SK-N-SH (cell line): ENCODE measurements around the gene PHACTR2. TPM values are rescaled to one million over a fixed set of nuclear protein-coding genes. Genes with fewer than 3 reads are reported as not detected.

Experiments
- CTCF ChIA-PET: fragments of 300-600, 350-600 bp; formaldehyde crosslinking; extraction: SDS; loops from one replicate; lab custom pipeline; 2021; lab: Yijun Ruan, JAX
- POLR2A ChIA-PET: fragments of 350-600 bp; sonication (Branson Sonifier 250); formaldehyde crosslinking; extraction: SDS; loops from one replicate; lab custom pipeline; 2020; ENCODE audit warnings: antibody characterized with exemption, inconsistent platforms; lab: Yijun Ruan, JAX
- DNase-seq: peaks from one replicate; pipeline ENCODE4 v3.0.0; 2012
- H2AFZ ChIP-seq: fragments of 200-600 bp; sonication (generic); 2 replicates; pipeline ENCODE4 v1.8.1; 2016; ENCODE audit warnings: antibody characterized with exemption, mild to moderate bottlenecking, low read depth
- H3F3A ChIP-seq: fragments of 200-600 bp; sonication (generic); replicated peaks from 2 replicates; pipeline ENCODE3; 2016; ENCODE audit warnings: antibody characterized with exemption, mild to moderate bottlenecking; ENCODE audit not compliant: insufficient read depth
- H3K27ac ChIP-seq, 2 experiments: fragments of 200-500 bp in 1 of 2; fragments of 200-600 bp in 1 of 2; sonication (Bioruptor generic) in 1 of 2; sonication (generic), shearing (Covaris generic) in 1 of 2; 2 replicates each; pipeline versions ENCODE4 v1.5.1 to v1.6.1; 2014 to 2016; ENCODE audit warnings: low read depth in 2 of 2, inconsistent platforms in 1 of 2, low read length in 1 of 2, mild to moderate bottlenecking in 1 of 2, mixed read lengths in 1 of 2
- H3K27me3 ChIP-seq: fragments of 200-600 bp; sonication (generic), shearing (Covaris generic); 2 replicates; pipeline ENCODE4 v1.6.1; 2016; ENCODE audit warnings: mixed run types; ENCODE audit not compliant: insufficient read depth
- H3K36me3 ChIP-seq, 2 experiments: fragments of 200-500 bp in 1 of 2; fragments of 200-600 bp in 1 of 2; sonication (Bioruptor generic) in 1 of 2; sonication (generic) in 1 of 2; replicated peaks in 1 of 2; 2 replicates each; pipeline versions ENCODE3 to v1.5.1; 2014 to 2016; ENCODE audit warnings: low read length in 1 of 2, mild to moderate bottlenecking in 1 of 2; ENCODE audit not compliant: insufficient read depth in 2 of 2, control insufficient read depth in 1 of 2
- H3K4me1 ChIP-seq, 2 experiments: fragments of 200-500 bp in 1 of 2; fragments of 200-600 bp in 1 of 2; sonication (Bioruptor generic) in 1 of 2; sonication (generic), shearing (Covaris generic) in 1 of 2; 2 replicates each; pipeline versions ENCODE4 v1.5.1 to v1.6.1; 2014 to 2016; ENCODE audit warnings: low read depth in 1 of 2, low read length in 1 of 2, mixed run types in 1 of 2; ENCODE audit not compliant: insufficient read depth in 2 of 2, control insufficient read depth in 1 of 2
- H3K4me2 ChIP-seq: fragments of 200-600 bp; sonication (generic), shearing (Covaris generic); 2 replicates; pipeline ENCODE4 v1.6.1; 2017; ENCODE audit warnings: mixed run types
- H3K4me3 ChIP-seq, 2 experiments: fragments of 200-500 bp in 1 of 2; fragments of 200-600 bp in 1 of 2; sonication (Bioruptor generic) in 1 of 2; sonication (generic), shearing (Covaris generic) in 1 of 2; 2 replicates each; pipeline versions ENCODE4 v1.5.1 to v1.8.1; 2014 to 2016; ENCODE audit warnings: low read depth in 2 of 2, inconsistent platforms in 1 of 2, low read length in 1 of 2, mild to moderate bottlenecking in 1 of 2, mixed read lengths in 1 of 2, moderate library complexity in 1 of 2
- H3K79me2 ChIP-seq: fragments of 200-600 bp; sonication (generic); 2 replicates; pipeline ENCODE4 v1.8.1; 2017; ENCODE audit warnings: mild to moderate bottlenecking; ENCODE audit not compliant: insufficient read depth
- H3K9ac ChIP-seq: fragments of 200-600 bp; sonication (generic); 2 replicates; pipeline ENCODE4 v1.6.1; 2017; ENCODE audit warnings: mixed run types
- H3K9me2 ChIP-seq: fragments of 200-600 bp; sonication (generic); 2 replicates; pipeline ENCODE4 v1.6.1; 2017; ENCODE audit warnings: mixed run types
- H3K9me3 ChIP-seq: fragments of 200-600 bp; sonication (generic); 2 replicates; pipeline ENCODE4 v1.6.1; 2017; ENCODE audit warnings: mixed run types, mild to moderate bottlenecking, moderate library complexity
- H4K20me1 ChIP-seq: fragments of 200-600 bp; sonication (generic); 2 replicates; pipeline ENCODE4 v1.6.1; 2017; ENCODE audit warnings: mild to moderate bottlenecking, mixed run types; ENCODE audit not compliant: insufficient read depth
- CHD2 ChIP-seq: fragments of 150-350 bp; IDR thresholded peaks from 2 replicates; pipeline ENCODE4 v1.6.1; 2018; ENCODE audit warnings: low read length; ENCODE audit not compliant: partially characterized antibody
- ELF1 ChIP-seq: IDR thresholded peaks from 2 replicates; pipeline ENCODE4 v1.4.0; 2012
- EP300 ChIP-seq, 2 experiments: IDR thresholded peaks; 2 replicates each; pipeline versions ENCODE4 v1.4.0 to v1.6.1; 2012; ENCODE audit warnings: borderline replicate concordance in 1 of 2, low read depth in 1 of 2, low read length in 1 of 2
- FOXJ3 ChIP-seq: sonication (generic); formaldehyde crosslinking; IDR thresholded peaks from 2 replicates; pipeline ENCODE4 v1.5.1; 2020; ENCODE audit warnings: mild to moderate bottlenecking, missing genetic modification reagents
- GATA2 ChIP-seq: sonication (generic); formaldehyde crosslinking; IDR thresholded peaks from 2 replicates; pipeline ENCODE4 v1.5.0; 2020; ENCODE audit warnings: mild to moderate bottlenecking, missing genetic modification reagents
- IRF3 ChIP-seq: fragments of 150-350 bp; IDR thresholded peaks from 2 replicates; pipeline ENCODE4 v1.6.1; 2016; ENCODE audit warnings: mild to moderate bottlenecking, low read depth, low read length
- MAX ChIP-seq: IDR thresholded peaks from 2 replicates; pipeline ENCODE4 v1.4.0; 2012; ENCODE audit warnings: low read depth
- MEF2A ChIP-seq: IDR thresholded peaks from 2 replicates; pipeline ENCODE4 v1.4.0; 2012; ENCODE audit warnings: low read depth, borderline replicate concordance
- MXI1 ChIP-seq: IDR thresholded peaks from 2 replicates; pipeline ENCODE4 v1.6.1; 2012; ENCODE audit warnings: mild to moderate bottlenecking, low read depth, low read length, improper control_type of control experiment
- NRF1 ChIP-seq: IDR thresholded peaks from 2 replicates; pipeline ENCODE4 v1.6.1; 2012; ENCODE audit warnings: low read depth, mild to moderate bottlenecking, low read length
- RCOR1 ChIP-seq: fragments of 150-350 bp; IDR thresholded peaks from 2 replicates; pipeline ENCODE4 v1.6.1; 2017; ENCODE audit warnings: antibody characterized with exemption, low read length
- REST ChIP-seq: IDR thresholded peaks from 2 replicates; pipeline ENCODE4 v1.6.1; 2012; ENCODE audit warnings: mild to moderate bottlenecking, low read depth, low read length, moderate library complexity
- RFX5 ChIP-seq: IDR thresholded peaks from 2 replicates; pipeline ENCODE4 v1.6.1; 2012; ENCODE audit warnings: mild to moderate bottlenecking, improper control_type of control experiment, low read length
- RXRA ChIP-seq: IDR thresholded peaks from 2 replicates; pipeline ENCODE4 v1.4.0; 2012; ENCODE audit warnings: low read depth, mild to moderate bottlenecking, borderline replicate concordance
- SIN3A ChIP-seq: IDR thresholded peaks from 2 replicates; pipeline ENCODE4 v1.6.1; 2012; ENCODE audit warnings: low read depth, mild to moderate bottlenecking, low read length, moderate library complexity, borderline replicate concordance
- SMC3 ChIP-seq: IDR thresholded peaks from 2 replicates; pipeline ENCODE4 v1.6.1; 2012; ENCODE audit warnings: low read depth, low read length, improper control_type of control experiment
- TAF1 ChIP-seq: IDR thresholded peaks from 2 replicates; pipeline ENCODE4 v1.6.1; 2012; ENCODE audit warnings: low read depth, mild to moderate bottlenecking, low read length, moderate library complexity, borderline replicate concordance
- TCF12 ChIP-seq: IDR thresholded peaks from 2 replicates; pipeline ENCODE4 v1.4.0; 2012
- YY1 ChIP-seq: IDR thresholded peaks from 2 replicates; pipeline ENCODE4 v1.4.0; 2012; ENCODE audit warnings: low read depth, mild to moderate bottlenecking
- whole genome bisulfite sequencing: methylation state at CpG from one replicate; pipeline ENCODE4 v1.1.6; 2017; ENCODE audit warnings: low lambda C conversion rate; 5-methylcytosine and 5-hydroxymethylcytosine counted together
- polyA plus RNA-seq, 3 experiments: library from polyadenylated mRNA; depleted of rRNA; stranded (reverse); fragments of >200 nt; gene quantifications; 2 replicates each; pipeline ENCODE4 v1.2.3, GENCODE V29; 2012
- TF ChIP-seq, protein P1 (sequence below): IDR thresholded peaks from 2 replicates; pipeline ENCODE4; 2012
- TF ChIP-seq, protein P2 (sequence below): fragments of 200-600 bp; sonication (generic); IDR thresholded peaks from 2 replicates; pipeline ENCODE4 v1.6.1; 2017; ENCODE audit warnings: antibody characterized with exemption, mild to moderate bottlenecking, moderate library complexity

Gene PHACTR2
- polyA plus RNA-seq, 1 of the 3 experiments (the other 2 are of a cell fraction) = 5.0 TPM

- TF ChIP-seq REST = no peak
- TF ChIP-seq, protein P1, sequence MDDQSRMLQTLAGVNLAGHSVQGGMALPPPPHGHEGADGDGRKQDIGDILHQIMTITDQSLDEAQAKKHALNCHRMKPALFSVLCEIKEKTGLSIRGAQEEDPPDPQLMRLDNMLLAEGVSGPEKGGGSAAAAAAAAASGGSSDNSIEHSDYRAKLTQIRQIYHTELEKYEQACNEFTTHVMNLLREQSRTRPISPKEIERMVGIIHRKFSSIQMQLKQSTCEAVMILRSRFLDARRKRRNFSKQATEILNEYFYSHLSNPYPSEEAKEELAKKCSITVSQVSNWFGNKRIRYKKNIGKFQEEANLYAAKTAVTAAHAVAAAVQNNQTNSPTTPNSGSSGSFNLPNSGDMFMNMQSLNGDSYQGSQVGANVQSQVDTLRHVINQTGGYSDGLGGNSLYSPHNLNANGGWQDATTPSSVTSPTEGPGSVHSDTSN = no peak
- no peak for TF ChIP-seq MXI1
- no peak for TF ChIP-seq YY1
- no peak for TF ChIP-seq TAF1
- TF ChIP-seq IRF3 = no peak
- TF ChIP-seq CHD2 = no peak
- TF ChIP-seq EP300 (IDR thresholded peaks at IDR 0.05; ENCODE audit: borderline replicate concordance in 1 of 2, low read depth in 1 of 2, low read length in 1 of 2) = no peak
- no peak for TF ChIP-seq RXRA
- TF ChIP-seq FOXJ3 (CRISPR knock-in tag) = no peak
These were observed 88.4 kb downstream of the PHACTR2 start (continued) for GRCh38 chr6:143766185-143766553.

GRCh38 chr6:143767433-143767832, 89.7 kb downstream of the PHACTR2 start:
- POLR2A ChIA-PET = no interaction called here
- no peaks in the 10 kb centered on the region for H3K9me2 ChIP-seq
- H4K20me1 ChIP-seq = no peaks in the 10 kb centered on the region
- no peaks in the 10 kb centered on the region for H3K9me3 ChIP-seq
- no peak overlapping the region for H3K4me3 ChIP-seq
- no peak overlapping the region for H3K4me2 ChIP-seq
- H3F3A ChIP-seq = no peaks in the 10 kb centered on the region
- no peaks in the 10 kb centered on the region for H3K79me2 ChIP-seq
- peaks cover 20 to 24% of the 10 kb centered on the region in 2 experiments for H3K36me3 ChIP-seq
- H3K27me3 ChIP-seq = no peaks in the 10 kb centered on the region
- no peak for DNase-seq
- no peak overlapping the region for H2AFZ ChIP-seq
- CTCF ChIA-PET = no interaction called here
- no peaks in the 10 kb centered on the region for H3K4me1 ChIP-seq
- H3K9ac ChIP-seq = no peak overlapping the region
- no peak overlapping the region for H3K27ac ChIP-seq
- 93% methylated on average over 2 of the region's 2 CpGs for WGBS
- TF ChIP-seq NRF1 = no peak
- no peak for TF ChIP-seq MEF2A
- TF ChIP-seq, protein P2, sequence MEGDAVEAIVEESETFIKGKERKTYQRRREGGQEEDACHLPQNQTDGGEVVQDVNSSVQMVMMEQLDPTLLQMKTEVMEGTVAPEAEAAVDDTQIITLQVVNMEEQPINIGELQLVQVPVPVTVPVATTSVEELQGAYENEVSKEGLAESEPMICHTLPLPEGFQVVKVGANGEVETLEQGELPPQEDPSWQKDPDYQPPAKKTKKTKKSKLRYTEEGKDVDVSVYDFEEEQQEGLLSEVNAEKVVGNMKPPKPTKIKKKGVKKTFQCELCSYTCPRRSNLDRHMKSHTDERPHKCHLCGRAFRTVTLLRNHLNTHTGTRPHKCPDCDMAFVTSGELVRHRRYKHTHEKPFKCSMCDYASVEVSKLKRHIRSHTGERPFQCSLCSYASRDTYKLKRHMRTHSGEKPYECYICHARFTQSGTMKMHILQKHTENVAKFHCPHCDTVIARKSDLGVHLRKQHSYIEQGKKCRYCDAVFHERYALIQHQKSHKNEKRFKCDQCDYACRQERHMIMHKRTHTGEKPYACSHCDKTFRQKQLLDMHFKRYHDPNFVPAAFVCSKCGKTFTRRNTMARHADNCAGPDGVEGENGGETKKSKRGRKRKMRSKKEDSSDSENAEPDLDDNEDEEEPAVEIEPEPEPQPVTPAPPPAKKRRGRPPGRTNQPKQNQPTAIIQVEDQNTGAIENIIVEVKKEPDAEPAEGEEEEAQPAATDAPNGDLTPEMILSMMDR = no peak
- TF ChIP-seq TCF12 = no peak
- TF ChIP-seq GATA2 (CRISPR knock-in tag) = no peak
- no peak for TF ChIP-seq YY1
- no peak for TF ChIP-seq RCOR1
- TF ChIP-seq RXRA = no peak
- TF ChIP-seq SMC3 = no peak
- no peak for TF ChIP-seq EP300 (IDR thresholded peaks at IDR 0.05; ENCODE audit: borderline replicate concordance in 1 of 2, low read depth in 1 of 2, low read length in 1 of 2)
- TF ChIP-seq MAX = no peak
- no peak for TF ChIP-seq ELF1
- no peak for TF ChIP-seq IRF3
- TF ChIP-seq RFX5 = no peak
- TF ChIP-seq TAF1 = no peak
- TF ChIP-seq SIN3A = no peak
